Occipital lobe (tissue), 2 donors: ENCODE results near the gene CCK. TPM values are rescaled to one million over a fixed set of nuclear protein-coding genes. Genes with fewer than 3 reads are reported as not detected.
A peak's percentile ranks its signal among the peaks of the same experiment; 100 is the strongest.

Source experiments
- DNase-seq: peaks from one replicate; lab custom pipeline; 2025; lab: John Stamatoyannopoulos, UW
- total RNA-seq: library from RNA; depleted of rRNA; stranded (reverse); fragments of >200 nt; gene quantifications from one replicate; pipeline ENCODE4 v1.2.3, GENCODE V29; 2014

The CCK gene
- total RNA-seq, 1 donor from 2014 or later = 14.7 TPM

GRCh38 chr3:42269647-42270046 lies 3.7 kb upstream of the CCK start:
- DNase-seq = no peak

GRCh38 chr3:42267878-42268277 lies 1.9 kb upstream of the CCK start:
- DNase-seq = no peak

- no peak for DNase-seq
These were observed 660 bp downstream of the CCK start for GRCh38 chr3:42265059-42265991.

- peak; percentile 81 for DNase-seq
These were observed 1.5 kb downstream of the CCK start for GRCh38 chr3:42264399-42265058.

- DNase-seq = no peak
These were observed 2.3 kb downstream of the CCK start for GRCh38 chr3:42263354-42264346.

- no peak for DNase-seq
These were observed 3.5 kb downstream of the CCK start for GRCh38 chr3:42262525-42262924.

- DNase-seq = no peak
These were observed 9.0 kb downstream of the CCK start for GRCh38 chr3:42257007-42257406.

GRCh38 chr3:42256135-42256819 lies 9.7 kb downstream of the CCK start:
- no peak for DNase-seq

- no peak for DNase-seq
These were observed 11.4 kb downstream of the CCK start for GRCh38 chr3:42254566-42254965.

GRCh38 chr3:42250761-42251160 lies 15.2 kb downstream of the CCK start:
- DNase-seq = no peak

- no peak for DNase-seq
These were observed 18.4 kb downstream of the CCK start for GRCh38 chr3:42247576-42248027.

- DNase-seq = no peak
These were observed 19.9 kb downstream of the CCK start for GRCh38 chr3:42246091-42246490.

- no peak for DNase-seq
These were observed 29.4 kb downstream of the CCK start for GRCh38 chr3:42236611-42237010.

GRCh38 chr3:42235532-42235931 lies 30.5 kb downstream of the CCK start:
- DNase-seq = no peak

- no peak for DNase-seq
These were observed 35.1 kb downstream of the CCK start for GRCh38 chr3:42230860-42231259.

GRCh38 chr3:42229942-42230688 lies 35.9 kb downstream of the CCK start:
- DNase-seq = no peak

- DNase-seq = no peak
These were observed 36.6 kb downstream of the CCK start for GRCh38 chr3:42229266-42229941.

GRCh38 chr3:42228796-42229195 lies 37.2 kb downstream of the CCK start:
- DNase-seq = no peak
